ENCODE results near the gene VEPH1. TPM values are rescaled to one million over a fixed set of nuclear protein-coding genes. Genes with fewer than 3 reads are reported as not detected.
A peak's percentile ranks its signal among the peaks of the same experiment; 100 is the strongest.

The VEPH1 gene
- total RNA-seq (2014; rRNA removed; shearing (Covaris generic)) = 34.0 and 44.0 TPM in 2 replicates
- polyA plus RNA-seq (2016; fragmentation: Nextera tagmentation; extraction: Ambion mirVana) = 35.3 and 36.8 TPM in 2 replicates

DNA sequence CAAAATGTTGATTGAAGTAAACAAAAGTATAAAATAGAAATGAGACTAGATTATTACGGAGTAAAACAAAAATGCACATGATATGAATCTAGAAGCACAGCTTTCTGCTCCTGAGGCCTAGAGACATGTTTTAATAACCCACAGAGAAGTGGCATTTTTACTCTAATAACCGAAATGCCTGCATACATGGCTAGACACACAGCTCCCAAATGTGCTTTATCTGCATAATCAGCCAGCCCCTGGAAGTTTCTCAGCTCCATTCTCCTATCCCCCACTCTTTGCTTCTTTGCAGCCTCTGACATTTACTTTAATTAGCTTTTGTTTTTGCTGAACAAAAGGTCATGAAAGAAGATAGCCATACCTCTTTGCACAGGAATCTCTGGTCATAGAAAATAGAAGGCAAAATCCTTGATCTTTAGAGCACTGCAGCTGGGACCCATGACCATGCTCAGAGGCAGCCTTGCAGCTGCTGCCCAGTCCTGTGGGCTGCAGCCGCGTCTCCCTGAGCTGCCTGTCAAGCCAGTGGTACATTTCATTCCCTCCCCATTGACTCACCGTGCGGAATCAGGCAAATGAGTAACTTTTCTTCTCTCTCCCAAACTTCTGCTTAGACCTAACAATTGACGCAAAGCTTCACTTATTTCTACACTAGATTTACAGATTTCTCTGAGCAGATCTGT, at the start of gene VEPH1:
VEPH1 (minus strand) TSS at position 501 of the 680 bp plus-strand sequence. CDS start 8,067 bp downstream, outside the sequence.
- H3K9ac ChIP-seq = no peak within 1 kb of the TSS
- no peak within 1 kb of the TSS for H3K4me2 ChIP-seq (ENCODE audit: unreplicated experiment)
- H3K36me3 ChIP-seq (ENCODE audit: low read depth) = no peaks in the 10 kb centered on the region
- no peak within 1 kb of the TSS for H2AFZ ChIP-seq
- H3K4me1 ChIP-seq (ENCODE audit: insufficient read depth) = peaks cover 4% of the 10 kb centered on the region; the same call in 1 of the 2 replicates
- H3K27ac ChIP-seq = no peak within 1 kb of the TSS
- DNase-seq = no peak
- no peaks in the 10 kb centered on the region for H3K9me2 ChIP-seq (ENCODE audit: insufficient read depth)
- no peaks in the 10 kb centered on the region for H3F3A ChIP-seq (ENCODE audit: insufficient read depth)
- H3K9me3 ChIP-seq (ENCODE audit: low read depth) = no peaks in the 10 kb centered on the region
- H3K79me2 ChIP-seq (ENCODE audit: insufficient read depth) = peaks cover 32% of the 10 kb centered on the region
- H3K4me3 ChIP-seq = no peak within 1 kb of the TSS
- no peaks in the 10 kb centered on the region for H4K20me1 ChIP-seq (ENCODE audit: insufficient read depth)
- no peaks in the 10 kb centered on the region for H3K27me3 ChIP-seq (replicated peaks; ENCODE audit: insufficient read depth)
- TF ChIP-seq EZH2phosphoT487 (IDR thresholded peaks at IDR 0.05; ENCODE audit: insufficient read depth, low read depth) (no peak), EZH2 (IDR thresholded peaks at IDR 0.05; ENCODE audit: insufficient read depth, poor library complexity, severe bottlenecking) (no peak)
- in situ Hi-C loops (cut with MboI) = no loop called here
- WGBS, 2 experiments (ENCODE audit: low coverage in 1 of 2, low lambda C conversion rate in 2 of 2, missing lambda C conversion rate in 2 of 2) = 93 to 96% methylated on average over 7 of the region's 7 CpGs

DNA sequence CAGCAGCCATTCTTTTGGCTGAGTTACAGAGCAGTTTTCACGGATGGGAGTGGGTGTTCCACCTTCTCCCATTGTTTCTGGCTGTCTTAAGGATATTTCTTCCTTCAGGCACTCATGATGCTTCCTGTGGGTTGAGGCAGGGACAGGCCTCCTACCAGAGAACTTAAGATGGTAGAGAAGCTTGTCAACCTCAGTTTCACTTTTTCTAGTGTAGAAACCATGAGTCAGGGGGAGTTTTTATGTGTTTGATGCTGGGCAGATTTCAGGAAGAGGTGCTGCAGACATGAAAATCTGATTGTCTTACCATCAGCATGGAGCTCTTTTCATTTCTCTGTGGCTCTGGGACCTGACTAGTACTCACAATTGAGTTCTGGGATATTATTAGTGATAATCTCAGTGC, 48.7 kb upstream of the VEPH1 start:
- no peak overlapping the region for H3K9ac ChIP-seq
- DNase-seq = no peak
- peaks cover 9% of the 10 kb centered on the region for H3K79me2 ChIP-seq (ENCODE audit: insufficient read depth)
- H2AFZ ChIP-seq = no peak overlapping the region
- H4K20me1 ChIP-seq (ENCODE audit: insufficient read depth) = no peaks in the 10 kb centered on the region
- H3K4me3 ChIP-seq = no peak overlapping the region
- H3K9me3 ChIP-seq (ENCODE audit: low read depth) = no peaks in the 10 kb centered on the region
- no peaks in the 10 kb centered on the region for H3F3A ChIP-seq (ENCODE audit: insufficient read depth)
- H3K36me3 ChIP-seq (ENCODE audit: low read depth) = no peaks in the 10 kb centered on the region
- no peaks in the 10 kb centered on the region; the same call in 1 of the 2 replicates for H3K9me2 ChIP-seq (ENCODE audit: insufficient read depth)
- 80 to 96% methylated on average over 1 of the region's 1 CpG for WGBS, 2 experiments (ENCODE audit: low coverage in 1 of 2, low lambda C conversion rate in 2 of 2, missing lambda C conversion rate in 2 of 2)
- H3K4me1 ChIP-seq (ENCODE audit: insufficient read depth) = no peaks in the 10 kb centered on the region
- in situ Hi-C loops (cut with MboI) = no loop called here
- H3K27me3 ChIP-seq (replicated peaks; ENCODE audit: insufficient read depth) = no peaks in the 10 kb centered on the region
- no peak overlapping the region for H3K4me2 ChIP-seq (ENCODE audit: unreplicated experiment)
- no peak overlapping the region for H3K27ac ChIP-seq
- TF ChIP-seq EZH2phosphoT487 (IDR thresholded peaks at IDR 0.05; ENCODE audit: insufficient read depth, low read depth) = no peak
- TF ChIP-seq EZH2 (IDR thresholded peaks at IDR 0.05; ENCODE audit: insufficient read depth, poor library complexity, severe bottlenecking) = no peak

DNA sequence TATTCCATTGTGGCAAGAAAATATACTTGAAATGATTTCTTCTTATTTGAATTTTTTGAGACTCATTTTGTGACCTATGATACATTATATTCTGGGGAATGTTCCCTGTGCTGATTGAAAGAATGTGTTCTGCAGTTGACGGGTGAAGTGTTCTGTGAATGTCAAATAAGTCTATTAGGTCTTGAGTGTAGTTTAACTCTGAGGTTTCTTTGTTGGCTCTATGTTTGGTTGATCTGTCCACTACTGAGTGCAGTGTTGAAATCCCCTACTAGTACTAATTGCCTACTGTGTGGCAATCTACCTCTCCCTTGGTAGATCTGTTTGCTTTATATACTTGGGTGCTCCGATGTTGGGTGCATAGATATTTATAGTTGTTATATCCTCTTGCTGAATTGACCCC, 46.3 kb upstream of the VEPH1 start:
- no peak overlapping the region for H2AFZ ChIP-seq
- no peaks in the 10 kb centered on the region for H3K9me2 ChIP-seq (ENCODE audit: insufficient read depth)
- H3K36me3 ChIP-seq (ENCODE audit: low read depth) = no peaks in the 10 kb centered on the region
- H3F3A ChIP-seq (ENCODE audit: insufficient read depth) = 0 out of 2 replicates have a peak, but pooled peaks cover under 1% of the 10 kb centered on the region
- no peaks in the 10 kb centered on the region for H3K27me3 ChIP-seq (replicated peaks; ENCODE audit: insufficient read depth)
- H3K4me3 ChIP-seq = no peak overlapping the region
- H3K79me2 ChIP-seq (ENCODE audit: insufficient read depth) = peaks cover 13% of the 10 kb centered on the region
- H4K20me1 ChIP-seq (ENCODE audit: insufficient read depth) = no peaks in the 10 kb centered on the region
- H3K9me3 ChIP-seq (ENCODE audit: low read depth) = no peaks in the 10 kb centered on the region
- no peak overlapping the region for H3K4me2 ChIP-seq (ENCODE audit: unreplicated experiment)
- 91 to 96% methylated on average over 2 of the region's 2 CpGs for WGBS, 2 experiments (ENCODE audit: low coverage in 1 of 2, low lambda C conversion rate in 2 of 2, missing lambda C conversion rate in 2 of 2)
- in situ Hi-C loops (cut with MboI) = no loop called here
- no peak overlapping the region for H3K9ac ChIP-seq
- no peak overlapping the region for H3K27ac ChIP-seq
- TF ChIP-seq EZH2 (IDR thresholded peaks at IDR 0.05; ENCODE audit: insufficient read depth, poor library complexity, severe bottlenecking) = no peak
- TF ChIP-seq EZH2phosphoT487 (IDR thresholded peaks at IDR 0.05; ENCODE audit: insufficient read depth, low read depth) = no peak
- H3K4me1 ChIP-seq (ENCODE audit: insufficient read depth) = peaks cover 6% of the 10 kb centered on the region; the same call in 1 of the 2 replicates
- no peak for DNase-seq

GRCh38 chr3:157544501-157545130, 41.4 kb upstream of the VEPH1 start:
- Histone ChIP-seq H3K4me1 (ENCODE audit: insufficient read depth) (peaks cover 11% of the 10 kb centered on the region; the same call in 1 of the 2 replicates), H2AFZ (no peak overlapping the region), H3K4me2 (ENCODE audit: unreplicated experiment) (no peak overlapping the region), H3K27me3 (replicated peaks; ENCODE audit: insufficient read depth) (no peaks in the 10 kb centered on the region), H3K4me3 (no peak overlapping the region), H3K79me2 (ENCODE audit: insufficient read depth) (peaks cover 13% of the 10 kb centered on the region), H3K9ac (no peak overlapping the region), H4K20me1 (ENCODE audit: insufficient read depth) (no peaks in the 10 kb centered on the region), H3K36me3 (ENCODE audit: low read depth) (no peaks in the 10 kb centered on the region), H3K9me2 (ENCODE audit: insufficient read depth) (no peaks in the 10 kb centered on the region), H3K27ac (peak overlapping the region; percentile 34), H3F3A (ENCODE audit: insufficient read depth) (peaks cover 18% of the 10 kb centered on the region), H3K9me3 (ENCODE audit: low read depth) (no peaks in the 10 kb centered on the region)
- in situ Hi-C loops (cut with MboI) = no loop called here
- WGBS, 2 experiments (ENCODE audit: low coverage in 1 of 2, low lambda C conversion rate in 2 of 2, missing lambda C conversion rate in 2 of 2) = 21 to 28% methylated on average over 4 of the region's 4 CpGs
- TF ChIP-seq EZH2 (IDR thresholded peaks at IDR 0.05; ENCODE audit: insufficient read depth, poor library complexity, severe bottlenecking) (no peak), EZH2phosphoT487 (IDR thresholded peaks at IDR 0.05; ENCODE audit: insufficient read depth, low read depth) (no peak)
- peak; percentile 75 for DNase-seq

Data from GM23248 (cell line).